NCI-H524 treated with DMSO at 0.1 percent for 48 hours (cell line): Measurements from ENCODE around the gene TPSB2.
"Not testable (repeated sequence)": the region's sequence is repeated elsewhere in the genome, so short reads cannot be mapped to it uniquely, and the experiment has no call there.

Experiments
- DNase-seq: peaks from one replicate; lab custom pipeline; 2025; lab: John Stamatoyannopoulos, UW

The TPSB2 gene

DNA sequence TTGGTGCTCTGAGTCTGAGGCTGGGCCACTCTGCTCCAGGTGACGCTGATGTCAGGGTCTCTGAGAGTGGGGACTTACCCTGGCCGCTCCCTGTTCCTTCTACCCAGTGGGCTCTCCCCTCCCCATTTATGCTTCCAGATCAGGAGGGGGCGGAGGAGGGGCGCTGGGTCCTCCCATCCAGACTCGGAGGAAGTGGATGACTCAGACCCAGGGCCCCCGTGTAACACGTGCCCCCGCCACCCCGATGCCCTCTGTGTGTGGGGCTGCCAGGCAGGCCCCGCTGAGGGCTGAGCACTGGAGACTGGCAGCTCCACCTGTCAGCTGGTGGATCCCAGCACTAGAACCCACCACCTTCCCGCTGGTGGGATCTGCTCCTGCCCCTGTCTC, at the start of gene TPSB2:
Gene TPSB2 (minus strand): TSS at position 101 of the 387 bp plus-strand sequence. CDS start 233 bp downstream, outside the sequence.
- not testable (repeated sequence) for DNase-seq

DNA sequence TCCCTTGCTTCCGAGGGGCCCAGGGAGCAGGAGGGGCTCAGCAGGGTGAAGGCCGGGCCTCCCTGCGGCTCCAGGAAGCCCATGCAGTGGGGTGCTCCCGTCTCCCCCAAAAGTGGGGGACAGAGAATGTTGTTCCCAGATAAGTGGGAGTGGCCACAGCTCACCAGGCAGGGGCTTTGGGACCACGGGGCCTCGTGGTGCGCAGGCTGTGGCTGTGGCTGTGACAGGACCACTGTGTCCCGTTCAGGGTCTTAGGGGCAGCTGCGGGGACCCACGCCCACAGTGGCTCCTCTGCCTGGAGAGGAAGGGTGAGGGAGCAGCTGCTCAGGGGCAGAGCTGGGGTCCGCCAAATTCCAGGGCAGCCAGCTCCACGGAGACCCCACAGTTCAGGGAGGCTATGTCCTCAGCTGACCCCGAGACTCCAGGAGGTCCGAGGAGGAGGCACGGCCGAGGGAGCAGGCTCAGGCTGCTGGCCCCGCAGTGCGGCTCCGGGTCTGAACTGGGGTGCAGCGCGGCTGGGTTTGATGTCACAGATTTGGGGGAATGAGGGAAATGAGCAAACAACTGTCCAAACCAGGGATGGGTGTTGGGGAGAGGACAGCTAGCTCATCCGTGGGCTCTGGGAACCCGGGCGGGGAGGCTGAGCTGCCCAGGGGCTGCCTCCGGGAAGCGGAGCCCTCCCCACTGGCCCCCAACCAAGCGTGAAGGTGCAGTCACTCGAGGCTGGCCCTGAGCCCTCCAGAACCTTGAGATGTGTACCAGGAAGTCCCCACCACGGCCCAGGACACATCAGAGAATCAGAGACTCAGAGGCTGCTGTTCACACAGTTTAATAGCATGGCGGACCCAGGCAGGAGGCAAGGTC, 49.3 kb upstream of the TPSB2 start:
- no peak for DNase-seq

DNA sequence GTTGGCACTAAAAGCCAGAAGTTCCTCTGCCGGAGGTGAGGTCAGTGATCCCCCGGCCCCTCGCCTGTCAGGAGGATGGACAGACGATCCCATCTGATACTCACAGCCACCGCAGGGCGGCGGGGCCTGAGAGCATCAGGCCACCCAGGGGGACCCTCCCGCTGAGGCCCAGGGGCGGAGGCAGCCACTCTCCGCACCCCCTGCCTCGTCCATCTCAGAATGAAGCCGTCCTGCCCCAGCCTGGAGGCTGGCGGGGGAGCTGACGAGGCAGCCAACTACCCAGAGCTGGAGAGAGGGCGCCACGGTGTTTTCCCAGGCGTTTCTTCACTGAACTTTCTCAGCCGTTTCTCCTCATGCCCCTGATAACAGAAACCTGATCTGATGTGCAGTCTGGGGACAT, 48.5 kb upstream of the TPSB2 start:
- no peak for DNase-seq

DNA sequence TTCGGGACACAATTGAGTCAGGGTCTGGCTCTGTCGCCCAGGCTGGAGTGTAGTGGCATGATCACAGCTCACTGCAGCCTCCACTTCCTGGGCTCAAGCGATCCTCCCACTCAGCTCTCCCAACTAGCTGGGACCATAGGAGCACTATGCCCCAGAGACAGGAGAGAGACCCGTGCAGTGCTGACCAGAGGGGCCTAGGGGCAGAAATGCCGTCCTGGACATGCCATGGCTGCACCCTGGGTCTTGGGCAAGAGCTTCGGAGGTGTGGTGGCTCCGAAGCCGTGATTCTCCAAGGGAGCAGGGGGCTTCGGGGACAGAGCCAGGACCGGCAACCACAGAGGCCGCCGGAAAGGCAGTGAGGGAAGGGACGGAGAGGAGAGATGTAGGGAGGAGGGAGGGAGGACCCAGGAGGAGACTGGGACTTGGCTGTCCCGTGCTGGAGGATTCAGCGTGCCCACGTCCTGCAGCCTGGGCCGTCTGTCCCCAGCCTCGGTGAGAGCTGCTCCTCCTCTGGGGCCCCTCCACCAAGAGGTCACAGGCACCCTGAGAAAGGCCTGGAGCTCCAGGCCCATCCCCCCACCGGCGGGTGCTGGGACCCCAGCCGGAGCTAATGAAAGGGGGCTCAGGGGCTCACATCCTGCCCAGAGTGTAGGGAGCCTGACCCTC, 47.8 kb upstream of the TPSB2 start:
- no peak for DNase-seq

DNA sequence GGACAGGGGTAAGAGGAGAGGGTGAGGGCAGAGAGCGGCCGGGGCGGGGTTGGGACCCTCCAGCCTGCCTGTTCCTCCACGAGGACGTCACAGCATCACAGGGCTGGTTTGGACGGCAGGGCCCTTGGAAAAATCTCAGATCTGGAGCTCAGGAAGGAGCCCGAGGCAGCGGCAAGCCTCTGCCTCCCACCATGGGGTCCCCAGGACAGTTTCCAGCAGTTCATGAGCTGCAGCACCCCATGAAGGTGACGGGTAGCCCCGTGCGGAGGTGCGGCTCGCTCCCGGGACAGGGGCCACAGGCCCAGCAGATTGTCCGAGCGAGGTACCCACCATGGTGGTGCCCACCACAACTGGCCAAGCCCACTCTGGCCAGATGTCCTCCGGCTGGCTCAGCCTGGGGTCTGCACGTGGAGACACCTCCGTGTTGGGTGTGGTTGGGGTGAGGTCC, 47.2 kb upstream of the TPSB2 start:
- no peak for DNase-seq

- DNase-seq = no peak
Observed at GRCh38 chr16:1276580-1276878, 46.5 kb upstream of the TPSB2 start.

DNA sequence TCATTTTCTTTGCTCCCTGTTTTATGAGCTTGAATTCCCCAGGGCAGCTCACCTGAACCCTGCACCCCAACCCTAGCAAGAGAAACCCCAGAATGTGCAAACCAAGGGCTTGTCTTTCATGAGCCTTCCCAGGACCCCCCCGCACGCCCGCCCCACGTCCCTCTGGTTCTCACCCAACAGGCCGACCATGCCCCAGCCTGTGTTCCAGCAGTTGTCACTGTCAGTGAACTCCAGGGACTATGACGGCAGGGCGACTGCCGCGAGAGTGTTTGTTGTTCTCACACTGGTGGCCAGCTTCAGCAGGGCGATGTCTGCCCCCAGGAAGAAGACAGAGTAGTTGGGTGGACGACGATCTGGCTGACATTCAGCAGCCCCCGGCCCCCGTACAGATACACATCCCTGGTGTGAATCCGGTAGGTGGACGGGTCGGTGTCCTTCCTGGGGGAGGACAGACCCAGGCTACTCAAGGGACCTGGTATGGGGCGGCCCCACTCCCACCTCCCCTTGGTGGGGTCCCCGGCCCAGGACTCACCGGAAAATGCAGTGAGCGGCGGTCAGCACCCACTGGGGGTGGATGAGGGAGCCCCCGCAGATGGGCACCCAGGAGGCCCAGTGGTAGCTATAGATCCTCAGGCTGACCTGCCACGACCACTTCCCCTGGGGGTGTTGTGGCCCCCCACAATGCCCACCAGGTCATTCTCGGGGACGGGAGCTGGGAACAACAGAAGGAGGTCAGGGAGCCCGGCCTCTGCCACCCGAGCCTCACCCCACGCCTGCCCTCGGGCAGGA, 46.0 kb upstream of the TPSB2 start:
- DNase-seq = no peak

DNA sequence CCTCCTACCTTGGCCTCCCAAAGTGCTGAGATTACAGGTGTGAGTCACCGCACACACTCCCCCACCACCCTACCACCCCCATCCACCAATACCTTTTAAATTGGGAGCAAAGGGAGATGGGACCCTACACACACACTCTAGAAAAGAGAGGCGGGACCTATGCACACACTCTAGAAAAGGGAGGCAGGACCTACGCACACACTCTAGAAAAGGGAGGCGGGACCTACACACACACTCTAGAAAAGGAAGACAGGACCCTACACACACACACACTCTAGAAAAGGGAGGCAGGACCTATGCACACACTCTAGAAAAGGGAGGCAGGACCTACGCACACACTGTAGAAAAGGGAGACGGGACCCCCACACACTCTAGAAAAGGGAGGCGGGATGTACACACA, 44.8 kb upstream of the TPSB2 start:
- no peak for DNase-seq

- no peak for DNase-seq
Observed at GRCh38 chr16:1273816-1274215, 43.8 kb upstream of the TPSB2 start.

GRCh38 chr16:1272453-1273198, 42.6 kb upstream of the TPSB2 start:
- no peak for DNase-seq

- DNase-seq = not testable (repeated sequence)
Observed at GRCh38 chr16:1271724-1272413, 41.9 kb upstream of the TPSB2 start.

DNA sequence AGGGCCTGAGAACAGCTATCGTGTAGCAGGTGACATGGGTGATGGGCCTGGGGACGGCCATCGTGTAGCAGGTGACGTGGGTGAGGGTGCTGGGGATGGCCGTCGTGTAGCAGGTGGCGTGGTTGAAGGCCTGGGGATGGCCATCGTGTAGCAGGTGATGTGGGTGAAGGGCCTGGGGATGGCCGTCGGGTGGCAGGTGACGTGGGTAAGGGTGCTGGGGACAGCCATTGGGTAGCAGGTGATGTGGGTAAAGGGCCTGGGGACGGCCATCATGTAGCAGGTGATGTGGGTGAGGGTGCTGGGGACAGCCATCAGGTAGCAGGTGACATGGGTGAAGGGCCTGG, 41.4 kb upstream of the TPSB2 start:
- DNase-seq = no peak

GRCh38 chr16:1269418-1269817, 39.4 kb upstream of the TPSB2 start:
- not testable (repeated sequence) for DNase-seq

DNA sequence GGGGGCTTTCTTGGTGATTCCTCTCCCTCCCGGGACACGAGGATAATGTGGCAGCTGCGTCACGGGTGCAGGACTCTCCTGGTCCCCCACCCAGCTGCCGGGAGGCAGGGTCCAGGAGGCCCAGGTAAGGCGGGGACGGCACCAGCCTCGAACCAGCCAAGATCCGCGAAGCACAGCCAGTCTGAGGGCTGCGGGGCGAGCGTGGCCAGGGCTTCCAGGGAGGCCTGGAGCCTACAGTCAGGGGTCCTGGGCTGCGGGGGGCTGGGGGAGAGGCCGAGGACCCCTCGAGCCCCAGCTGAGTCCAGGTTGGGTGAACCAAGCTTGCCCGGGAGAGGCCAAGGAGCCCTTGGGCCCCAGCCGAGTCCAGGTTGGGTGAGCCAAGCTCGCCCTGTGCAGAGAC, 35.8 kb upstream of the TPSB2 start:
- no peak for DNase-seq

- DNase-seq = no peak
Observed at GRCh38 chr16:1265090-1265630, 35.2 kb upstream of the TPSB2 start.

- no peak for DNase-seq
Observed at GRCh38 chr16:1264345-1265089, 34.5 kb upstream of the TPSB2 start.

DNA sequence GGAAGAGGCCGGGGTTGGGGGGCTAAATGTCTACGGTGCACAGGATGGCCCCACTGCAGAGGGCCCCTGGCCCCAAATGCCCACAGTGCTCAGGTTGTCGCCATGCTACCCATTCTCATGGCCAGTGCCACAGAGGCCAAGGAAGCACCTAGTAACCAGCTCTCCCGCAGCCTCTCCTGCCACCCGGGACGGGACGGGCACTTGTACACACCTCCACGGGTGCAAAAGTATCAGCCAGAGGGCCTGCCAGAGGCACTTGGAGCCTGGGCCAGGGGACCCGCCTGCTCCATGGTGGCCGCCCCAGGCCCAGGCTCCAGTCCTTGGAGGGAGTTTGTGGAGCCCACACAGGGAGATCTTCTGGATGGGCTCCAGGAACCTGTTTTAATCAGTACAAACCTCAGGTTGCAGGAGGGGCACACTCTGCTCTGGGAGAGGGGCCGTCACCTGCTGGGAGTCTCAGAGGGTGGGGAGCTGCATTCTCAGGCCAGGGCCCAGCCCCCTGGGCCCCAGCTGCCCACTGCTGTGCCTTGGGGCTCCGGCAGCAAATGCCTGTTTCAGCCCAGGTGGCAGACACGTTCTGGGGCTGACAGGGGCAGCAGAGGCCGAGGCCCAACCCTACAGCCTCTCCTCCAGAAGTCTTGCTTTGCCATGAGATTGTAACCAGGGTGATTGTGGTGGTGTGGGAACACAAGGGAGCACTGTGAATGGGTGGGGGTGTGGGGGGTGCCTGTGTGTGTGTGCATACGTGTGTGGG, 33.8 kb upstream of the TPSB2 start:
- DNase-seq = no peak

- no peak for DNase-seq
Observed at GRCh38 chr16:1262846-1263221, 32.9 kb upstream of the TPSB2 start.

DNA sequence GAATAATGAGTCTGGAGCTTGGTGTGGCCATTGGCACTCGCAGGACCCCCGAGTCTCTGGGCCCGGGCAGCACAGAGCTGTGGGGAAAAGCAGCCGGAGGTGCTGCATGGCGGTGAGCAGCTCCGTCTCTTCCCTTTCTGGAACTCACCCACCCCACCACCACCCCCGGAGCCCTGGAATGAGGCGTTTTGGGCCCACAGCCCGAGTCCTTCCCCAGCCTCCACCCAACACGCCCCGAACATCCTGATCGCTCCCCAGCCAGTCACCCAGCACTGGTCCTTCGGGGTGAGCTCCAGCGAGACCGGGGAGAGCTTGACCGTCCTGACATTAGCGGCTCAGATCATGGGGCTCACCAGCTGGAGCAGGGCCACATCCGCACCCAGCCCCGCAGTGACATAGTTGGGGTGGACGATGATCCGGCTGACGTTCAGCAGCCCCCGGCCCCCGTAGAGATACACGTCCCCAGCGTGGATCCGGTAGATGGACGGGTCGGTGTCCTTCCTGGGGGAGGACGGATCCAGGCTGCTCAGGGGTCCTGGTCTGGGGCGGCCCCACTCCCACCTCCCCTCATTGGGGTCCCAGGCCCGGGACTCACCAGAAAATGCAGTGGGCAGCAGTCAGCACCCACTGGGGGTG, 32.3 kb upstream of the TPSB2 start:
- DNase-seq = no peak
